Esophagus squamous epithelium (tissue), 4 donors: Measurements from ENCODE around the gene E2F4.

Source experiments
- CTCF ChIP-seq, 6 experiments: fragments of 450-650 bp in 4 of 6; fragments of 200-600 bp in 2 of 6; sonication (generic) in 2 of 6; IDR thresholded peaks; one replicate each; pipeline ENCODE4 v1.5.1; 2016 to 2019; ENCODE audit warnings: antibody characterized with exemption in 6 of 6, mild to moderate bottlenecking in 4 of 6, moderate library complexity in 4 of 6
- POLR2A ChIP-seq, 4 donors: fragments of 450-650 bp; IDR thresholded peaks; one replicate each; pipeline ENCODE4 v1.6.1; 2017; ENCODE audit warnings: antibody characterized with exemption in 4 of 4, mild to moderate bottlenecking in 4 of 4, moderate library complexity in 3 of 4

- no peak for TF ChIP-seq CTCF (IDR thresholded peaks at IDR 0.05)
- TF ChIP-seq POLR2A (IDR thresholded peaks at IDR 0.05): no peak
These were observed 42.2 kb downstream of the E2F4 start for GRCh38 chr16:67234180-67234597.
